Endodermal cell (in vitro differentiated cells): ENCODE measurements around the gene ZNF618. TPM values are rescaled to one million over a fixed set of nuclear protein-coding genes. Genes with fewer than 3 reads are reported as not detected.

ENCODE experiments used
- DNase-seq: peaks from one replicate; pipeline ENCODE4 v3.0.0-alpha.2; 2017
- H3K27ac ChIP-seq: 2 replicates; pipeline ENCODE4 v1.5.1; 2013; ENCODE audit warnings: mild to moderate bottlenecking, low read depth, low read length, moderate library complexity
- H3K27me3 ChIP-seq: 2 replicates; pipeline ENCODE4 v1.6.1; 2013; ENCODE audit warnings: mild to moderate bottlenecking, low read length, moderate library complexity; ENCODE audit not compliant: insufficient read depth, control insufficient read depth, poor library complexity, severe bottlenecking
- H3K36me3 ChIP-seq: 2 replicates; pipeline ENCODE4 v1.7.0; 2013; ENCODE audit warnings: mild to moderate bottlenecking, low read length, moderate library complexity; ENCODE audit not compliant: control insufficient read depth, insufficient read depth
- H3K4me1 ChIP-seq: one replicate; pipeline ENCODE4 v1.7.0; 2013; ENCODE audit warnings: low read length; ENCODE audit not compliant: control insufficient read depth, insufficient read depth
- H3K4me3 ChIP-seq: 2 replicates; pipeline ENCODE4 v1.5.1; 2013; ENCODE audit warnings: mild to moderate bottlenecking, low read length, moderate library complexity
- H3K9ac ChIP-seq: 2 replicates; pipeline ENCODE4 v1.6.1; 2013; ENCODE audit warnings: mild to moderate bottlenecking, low read length, moderate library complexity; ENCODE audit not compliant: poor library complexity, severe bottlenecking; ENCODE audit errors: extremely low read depth
- H3K9me3 ChIP-seq: 2 replicates; pipeline ENCODE4 v1.6.1; 2013; ENCODE audit warnings: mild to moderate bottlenecking, low read length, moderate library complexity; ENCODE audit not compliant: control insufficient read depth
- H3K27ac Mint-ChIP-seq: 2 replicates; pipeline ENCODE4 v1.8.0; 2020; ENCODE audit warnings: mixed read lengths
- H3K27me3 Mint-ChIP-seq: 2 replicates; pipeline ENCODE4 v1.8.0; 2021; ENCODE audit warnings: mild to moderate bottlenecking, mixed read lengths; ENCODE audit not compliant: insufficient read depth
- H3K36me3 Mint-ChIP-seq: 2 replicates; pipeline ENCODE4 v1.8.0; 2020; ENCODE audit warnings: low read depth, mixed read lengths
- H3K4me1 Mint-ChIP-seq: 2 replicates; pipeline ENCODE4 v1.8.0; 2020; ENCODE audit warnings: mixed read lengths
- H3K4me3 Mint-ChIP-seq: 2 replicates; pipeline ENCODE4 v1.8.0; 2020; ENCODE audit warnings: mild to moderate bottlenecking, moderate library complexity, mixed read lengths
- H3K9me3 Mint-ChIP-seq: 2 replicates; pipeline ENCODE4 v1.8.0; 2020; ENCODE audit warnings: mild to moderate bottlenecking, mixed read lengths
- CTCF ChIP-seq: fragments of 200-600 bp; sonication (generic); conservative IDR thresholded peaks from 2 replicates; pipeline ENCODE4 v1.5.0; 2021; ENCODE audit warnings: antibody characterized with exemption, mild to moderate bottlenecking
- WGBS, 2 experiments: methylation state at CpG; one replicate each; pipeline versions ENCODE4 v1.1.5 to v1.1.7; 2013; ENCODE audit warnings: missing lambda C conversion rate in 2 of 2, mixed read lengths in 1 of 2; ENCODE audit not compliant: insufficient coverage in 1 of 2, insufficient read length in 1 of 2; 5-methylcytosine and 5-hydroxymethylcytosine counted together
- total RNA-seq, 2 donors: library from RNA; stranded (reverse); fragmentation: NEBNext Ultra II Directional in 1 of 2; extraction: Animal tissue kit (Norgen Biotek cat#: 25700) in 1 of 2; gene quantifications; 2 replicates in 1 of 2; 3 replicates in 1 of 2; pipeline ENCODE4 v1.2.1, GENCODE V29; 2021

Gene ZNF618
- total RNA-seq, 2 donors from 2014 or later = 34.5 to 37.5 TPM

GRCh38 chr9:113851359-113851758 lies 24.8 kb upstream of the ZNF618 start:
- no peak overlapping the region for H3K27ac ChIP-seq
- H3K4me1 Mint-ChIP-seq = no peaks in the 10 kb centered on the region
- H3K27ac Mint-ChIP-seq = no peak overlapping the region
- H3K36me3 ChIP-seq = no peaks in the 10 kb centered on the region
- H3K36me3 Mint-ChIP-seq = no peaks in the 10 kb centered on the region
- WGBS, 2 experiments = 91 to 95% methylated on average over 11 to 24 of the region's 25 CpGs
- peaks cover 2% of the 10 kb centered on the region for H3K9me3 Mint-ChIP-seq
- no peak for DNase-seq
- H3K4me3 ChIP-seq = no peak overlapping the region
- H3K4me1 ChIP-seq = no peaks in the 10 kb centered on the region
- H3K4me3 Mint-ChIP-seq = no peak overlapping the region
- H3K9me3 ChIP-seq = peaks cover 3% of the 10 kb centered on the region
- peaks cover 2% of the 10 kb centered on the region for H3K27me3 Mint-ChIP-seq
- no peaks in the 10 kb centered on the region for H3K27me3 ChIP-seq
- no peak overlapping the region for H3K9ac ChIP-seq
- no peak for TF ChIP-seq CTCF

GRCh38 chr9:113851873-113852272 lies 24.2 kb upstream of the ZNF618 start:
- Mint-ChIP-seq H3K4me3 (no peak overlapping the region), H3K36me3 (no peaks in the 10 kb centered on the region), H3K9me3 (no peaks in the 10 kb centered on the region), H3K27me3 (no peaks in the 10 kb centered on the region), H3K4me1 (no peaks in the 10 kb centered on the region), H3K27ac (no peak overlapping the region)
- H3K9me3 ChIP-seq = no peaks in the 10 kb centered on the region
- H3K27me3 ChIP-seq = no peaks in the 10 kb centered on the region
- H3K4me1 ChIP-seq = no peaks in the 10 kb centered on the region
- H3K27ac ChIP-seq = no peak overlapping the region
- H3K36me3 ChIP-seq = no peaks in the 10 kb centered on the region
- DNase-seq = no peak
- no peak overlapping the region for H3K9ac ChIP-seq
- TF ChIP-seq CTCF = no peak
- 69 to 100% methylated on average over 1 of the region's 1 CpG for WGBS, 2 experiments
- no peak overlapping the region for H3K4me3 ChIP-seq

- Mint-ChIP-seq H3K9me3 (no peaks in the 10 kb centered on the region), H3K4me1 (peaks cover 1% of the 10 kb centered on the region), H3K36me3 (no peaks in the 10 kb centered on the region), H3K27me3 (no peaks in the 10 kb centered on the region), H3K27ac (no peak overlapping the region), H3K4me3 (no peak overlapping the region)
- no peaks in the 10 kb centered on the region for H3K27me3 ChIP-seq
- TF ChIP-seq CTCF = peak; percentile 87
- no peak overlapping the region for H3K4me3 ChIP-seq
- no peaks in the 10 kb centered on the region for H3K36me3 ChIP-seq
- H3K9me3 ChIP-seq = no peaks in the 10 kb centered on the region
- H3K9ac ChIP-seq = no peak overlapping the region
- no peak overlapping the region for H3K27ac ChIP-seq
- peak; percentile 68 for DNase-seq
- 94 to 100% methylated on average over 1 of the region's 2 CpGs for WGBS, 2 experiments
- peaks cover 3% of the 10 kb centered on the region for H3K4me1 ChIP-seq
Observed at GRCh38 chr9:113853333-113853732, 22.8 kb upstream of the ZNF618 start.
